ENCODE results near the gene PZP.

GRCh38 chr12:9109213-9109522, 99.0 kb downstream of the PZP start:
- TF ChIP-seq POLR2A (IDR thresholded peaks at IDR 0.05) (no peak), CTCF (IDR thresholded peaks at IDR 0.05) (no peak)
